Activated T-helper 1 cell treated with anti-CD3 and anti-CD28 coated beads, Interleukin-12 subunit alpha, Interleukin-12 subunit beta, Interleukin-2, Interleukin-4 antibody, amounts not matched to agents 30 ng/mL and 10 ng/mL and 1 ng/mL, durations not matched to agents 14 hours and 24 hours and 36 hours (primary cell): ENCODE data around the gene TNNI2. TPM values are rescaled to one million over a fixed set of nuclear protein-coding genes. Genes with fewer than 3 reads are reported as not detected.

Experiments
- DNase-seq: peaks from one replicate; pipeline ENCODE4 v3.0.0; 2021; ENCODE audit warnings: low spot score
- H3K27ac Mint-ChIP-seq: one replicate; pipeline ENCODE4 v1.8.0; 2021; ENCODE audit warnings: mild to moderate bottlenecking, mixed read lengths
- H3K27me3 Mint-ChIP-seq: one replicate; pipeline ENCODE4 v1.8.0; 2022; ENCODE audit warnings: mild to moderate bottlenecking, moderate library complexity, mixed read lengths; ENCODE audit not compliant: insufficient read depth
- H3K36me3 Mint-ChIP-seq: one replicate; pipeline ENCODE4 v1.8.0; 2021; ENCODE audit warnings: low read depth, mixed read lengths
- H3K4me1 Mint-ChIP-seq: one replicate; pipeline ENCODE4 v1.8.0; 2021; ENCODE audit warnings: low read depth, mixed read lengths
- H3K4me3 Mint-ChIP-seq: one replicate; pipeline ENCODE4 v1.8.0; 2021; ENCODE audit warnings: mild to moderate bottlenecking, moderate library complexity, mixed read lengths
- H3K9me3 Mint-ChIP-seq: one replicate; pipeline ENCODE4 v1.8.0; 2021; ENCODE audit warnings: mixed read lengths
- intact Hi-C: fragments of 100-400 bp; cut with micrococcal nuclease; formaldehyde crosslinking; loops from one replicate; pipeline ENCODE4 v1.15.1; 2024
- total RNA-seq: library from RNA; stranded (reverse); gene quantifications from 2 replicates; pipeline ENCODE4 v1.2.3, GENCODE V29; 2022

Gene TNNI2
- total RNA-seq, 1 donor from 2014 or later: not detected

GRCh38 chr11:1857064-1857463 lies 18.3 kb downstream of the TNNI2 start:
- Mint-ChIP-seq H3K36me3 (peaks cover 7% of the 10 kb centered on the region), H3K4me3 (no peak overlapping the region), H3K9me3 (no peaks in the 10 kb centered on the region), H3K27me3 (no peaks in the 10 kb centered on the region), H3K27ac (no peak overlapping the region), H3K4me1 (peaks cover 20% of the 10 kb centered on the region)
- DNase-seq: no peak
- intact Hi-C loops: loop anchor here (10.0 kb wide), 2 partner anchors 518 to 1138 kb away; partner anchors contain the start of genes CD81 and NAP1L4

GRCh38 chr11:1858154-1858553 lies 19.4 kb downstream of the TNNI2 start:
- peaks cover 4% of the 10 kb centered on the region for H3K36me3 Mint-ChIP-seq
- no peaks in the 10 kb centered on the region for H3K27me3 Mint-ChIP-seq
- intact Hi-C loops: loop anchor here (10.0 kb wide), 2 partner anchors 517 to 1137 kb away; partner anchors contain the start of genes CD81 and NAP1L4
- no peak overlapping the region for H3K27ac Mint-ChIP-seq
- H3K4me3 Mint-ChIP-seq: no peak overlapping the region
- no peak for DNase-seq
- no peaks in the 10 kb centered on the region for H3K9me3 Mint-ChIP-seq
- peaks cover 9% of the 10 kb centered on the region for H3K4me1 Mint-ChIP-seq

- Mint-ChIP-seq H3K4me1 (peaks cover 5% of the 10 kb centered on the region), H3K27me3 (no peaks in the 10 kb centered on the region), H3K4me3 (no peak overlapping the region), H3K9me3 (no peaks in the 10 kb centered on the region), H3K27ac (no peak overlapping the region), H3K36me3 (peaks cover 4% of the 10 kb centered on the region)
- no peak for DNase-seq
- intact Hi-C loops: loop anchor here (10.0 kb wide), 2 partner anchors 516 to 1136 kb away; partner anchors contain the start of genes CD81 and NAP1L4
These were observed 19.8 kb downstream of the TNNI2 start for GRCh38 chr11:1858576-1858975.

GRCh38 chr11:1859004-1859403 lies 20.2 kb downstream of the TNNI2 start:
- Mint-ChIP-seq H3K4me3 (no peak overlapping the region), H3K27ac (no peak overlapping the region), H3K36me3 (peaks cover 4% of the 10 kb centered on the region), H3K27me3 (no peaks in the 10 kb centered on the region), H3K4me1 (peaks cover under 1% of the 10 kb centered on the region), H3K9me3 (no peaks in the 10 kb centered on the region)
- DNase-seq: no peak
- intact Hi-C loops: loop anchor here (10.0 kb wide), 2 partner anchors 516 to 1136 kb away; partner anchors contain the start of genes CD81 and NAP1L4

GRCh38 chr11:1860108-1860507 lies 21.3 kb downstream of the TNNI2 start:
- no peaks in the 10 kb centered on the region for H3K4me1 Mint-ChIP-seq
- H3K27me3 Mint-ChIP-seq: no peaks in the 10 kb centered on the region
- intact Hi-C loops: no loop called here
- no peak overlapping the region for H3K4me3 Mint-ChIP-seq
- H3K9me3 Mint-ChIP-seq: no peaks in the 10 kb centered on the region
- H3K27ac Mint-ChIP-seq: no peak overlapping the region
- DNase-seq: no peak
- H3K36me3 Mint-ChIP-seq: peaks cover 1% of the 10 kb centered on the region

- intact Hi-C loops: no loop called here
- no peaks in the 10 kb centered on the region for H3K27me3 Mint-ChIP-seq
These were observed 22.9 kb downstream of the TNNI2 start for GRCh38 chr11:1861435-1862411.

GRCh38 chr11:1862588-1863351 lies 24.0 kb downstream of the TNNI2 start:
- H3K4me3 Mint-ChIP-seq: no peak overlapping the region
- intact Hi-C loops: no loop called here
- H3K9me3 Mint-ChIP-seq: no peaks in the 10 kb centered on the region
- no peak overlapping the region for H3K27ac Mint-ChIP-seq
- peaks cover 3% of the 10 kb centered on the region for H3K36me3 Mint-ChIP-seq
- H3K4me1 Mint-ChIP-seq: no peaks in the 10 kb centered on the region
- H3K27me3 Mint-ChIP-seq: no peaks in the 10 kb centered on the region
- DNase-seq: no peak

More at GRCh38 chr11:1861435-1862411, 22.9 kb downstream of the TNNI2 start:
- Mint-ChIP-seq H3K36me3 (peaks cover 3% of the 10 kb centered on the region), H3K27ac (no peak overlapping the region), H3K4me3 (no peak overlapping the region), H3K4me1 (no peaks in the 10 kb centered on the region), H3K9me3 (no peaks in the 10 kb centered on the region)
- no peak for DNase-seq

- Mint-ChIP-seq H3K27ac (no peak overlapping the region), H3K36me3 (peaks cover 3% of the 10 kb centered on the region), H3K27me3 (no peaks in the 10 kb centered on the region), H3K4me1 (no peaks in the 10 kb centered on the region), H3K9me3 (no peaks in the 10 kb centered on the region), H3K4me3 (no peak overlapping the region)
- no peak for DNase-seq
- intact Hi-C loops: no loop called here
These were observed 24.8 kb downstream of the TNNI2 start for GRCh38 chr11:1863352-1864216.

GRCh38 chr11:1864231-1864630 lies 25.4 kb downstream of the TNNI2 start:
- no peaks in the 10 kb centered on the region for H3K9me3 Mint-ChIP-seq
- H3K27ac Mint-ChIP-seq: no peak overlapping the region
- intact Hi-C loops: no loop called here
- H3K4me1 Mint-ChIP-seq: no peaks in the 10 kb centered on the region
- H3K36me3 Mint-ChIP-seq: peaks cover 3% of the 10 kb centered on the region
- no peak for DNase-seq
- no peak overlapping the region for H3K4me3 Mint-ChIP-seq
- H3K27me3 Mint-ChIP-seq: peaks cover 2% of the 10 kb centered on the region

GRCh38 chr11:1864831-1865665 lies 26.3 kb downstream of the TNNI2 start:
- no peak overlapping the region for H3K27ac Mint-ChIP-seq
- peaks cover 2% of the 10 kb centered on the region for H3K27me3 Mint-ChIP-seq
- H3K36me3 Mint-ChIP-seq: peaks cover 3% of the 10 kb centered on the region
- no peak for DNase-seq
- H3K4me1 Mint-ChIP-seq: no peaks in the 10 kb centered on the region
- no peak overlapping the region for H3K4me3 Mint-ChIP-seq
- intact Hi-C loops: no loop called here
- no peaks in the 10 kb centered on the region for H3K9me3 Mint-ChIP-seq

GRCh38 chr11:1866226-1866625 lies 27.4 kb downstream of the TNNI2 start:
- H3K4me3 Mint-ChIP-seq: no peak overlapping the region
- intact Hi-C loops: no loop called here
- peaks cover 9% of the 10 kb centered on the region for H3K4me1 Mint-ChIP-seq
- peaks cover 2% of the 10 kb centered on the region for H3K27me3 Mint-ChIP-seq
- no peaks in the 10 kb centered on the region for H3K9me3 Mint-ChIP-seq
- peaks cover 5% of the 10 kb centered on the region for H3K36me3 Mint-ChIP-seq
- no peak for DNase-seq
- no peak overlapping the region for H3K27ac Mint-ChIP-seq
